Measurements from ENCODE around the gene SMIM44.

The SMIM44 gene

DNA sequence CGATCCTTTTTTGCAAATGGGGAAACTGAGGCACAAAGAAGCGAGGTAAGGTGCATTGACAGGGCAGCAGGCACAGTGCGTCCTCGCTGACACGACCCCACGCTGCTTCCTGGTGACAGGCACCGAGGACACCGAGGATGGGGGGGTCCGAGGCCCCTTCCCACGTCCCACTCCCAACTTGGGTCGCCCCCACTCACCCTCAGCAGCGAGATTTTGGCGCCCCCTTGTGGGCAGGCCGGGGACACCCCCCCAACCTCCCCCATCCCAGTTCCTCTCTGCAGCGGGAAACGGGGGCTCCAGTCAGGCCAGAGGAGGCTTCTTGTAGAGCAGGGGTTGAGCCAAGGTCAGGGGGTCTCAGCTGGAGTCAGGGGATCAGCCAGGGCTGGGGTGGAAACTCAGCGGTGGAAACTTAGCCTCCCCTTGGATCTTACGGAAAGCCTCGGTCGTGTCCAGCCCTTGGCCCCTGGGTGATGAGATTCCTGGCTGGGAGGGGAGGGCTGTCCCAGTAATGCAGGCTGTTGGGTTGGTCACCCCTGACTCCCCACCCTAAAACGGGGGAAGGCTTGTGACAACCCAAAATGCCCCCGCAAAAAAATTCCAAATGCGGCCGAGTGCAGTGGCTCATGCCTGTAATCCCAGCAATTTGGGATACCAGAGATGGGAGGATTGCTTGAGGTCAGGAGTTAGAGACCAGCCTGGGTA, 11.1 kb downstream of the SMIM44 start:
- Mint-ChIP-seq H3K27ac (no peak overlapping the region), H3K4me1 (peaks cover 10% of the 10 kb centered on the region), H3K9me3 (peaks cover 26% of the 10 kb centered on the region), H3K4me3 (no peak overlapping the region), H3K27me3 (ENCODE audit: low read depth, poor library complexity) (peaks cover 23% of the 10 kb centered on the region), H3K36me3 (ENCODE audit: low read depth) (peaks cover 15% of the 10 kb centered on the region)
- DNase-seq: peak; percentile 66
- TF ChIP-seq, protein P1, sequence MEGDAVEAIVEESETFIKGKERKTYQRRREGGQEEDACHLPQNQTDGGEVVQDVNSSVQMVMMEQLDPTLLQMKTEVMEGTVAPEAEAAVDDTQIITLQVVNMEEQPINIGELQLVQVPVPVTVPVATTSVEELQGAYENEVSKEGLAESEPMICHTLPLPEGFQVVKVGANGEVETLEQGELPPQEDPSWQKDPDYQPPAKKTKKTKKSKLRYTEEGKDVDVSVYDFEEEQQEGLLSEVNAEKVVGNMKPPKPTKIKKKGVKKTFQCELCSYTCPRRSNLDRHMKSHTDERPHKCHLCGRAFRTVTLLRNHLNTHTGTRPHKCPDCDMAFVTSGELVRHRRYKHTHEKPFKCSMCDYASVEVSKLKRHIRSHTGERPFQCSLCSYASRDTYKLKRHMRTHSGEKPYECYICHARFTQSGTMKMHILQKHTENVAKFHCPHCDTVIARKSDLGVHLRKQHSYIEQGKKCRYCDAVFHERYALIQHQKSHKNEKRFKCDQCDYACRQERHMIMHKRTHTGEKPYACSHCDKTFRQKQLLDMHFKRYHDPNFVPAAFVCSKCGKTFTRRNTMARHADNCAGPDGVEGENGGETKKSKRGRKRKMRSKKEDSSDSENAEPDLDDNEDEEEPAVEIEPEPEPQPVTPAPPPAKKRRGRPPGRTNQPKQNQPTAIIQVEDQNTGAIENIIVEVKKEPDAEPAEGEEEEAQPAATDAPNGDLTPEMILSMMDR (IDR thresholded peaks at IDR 0.05): peak; percentile 72

DNA sequence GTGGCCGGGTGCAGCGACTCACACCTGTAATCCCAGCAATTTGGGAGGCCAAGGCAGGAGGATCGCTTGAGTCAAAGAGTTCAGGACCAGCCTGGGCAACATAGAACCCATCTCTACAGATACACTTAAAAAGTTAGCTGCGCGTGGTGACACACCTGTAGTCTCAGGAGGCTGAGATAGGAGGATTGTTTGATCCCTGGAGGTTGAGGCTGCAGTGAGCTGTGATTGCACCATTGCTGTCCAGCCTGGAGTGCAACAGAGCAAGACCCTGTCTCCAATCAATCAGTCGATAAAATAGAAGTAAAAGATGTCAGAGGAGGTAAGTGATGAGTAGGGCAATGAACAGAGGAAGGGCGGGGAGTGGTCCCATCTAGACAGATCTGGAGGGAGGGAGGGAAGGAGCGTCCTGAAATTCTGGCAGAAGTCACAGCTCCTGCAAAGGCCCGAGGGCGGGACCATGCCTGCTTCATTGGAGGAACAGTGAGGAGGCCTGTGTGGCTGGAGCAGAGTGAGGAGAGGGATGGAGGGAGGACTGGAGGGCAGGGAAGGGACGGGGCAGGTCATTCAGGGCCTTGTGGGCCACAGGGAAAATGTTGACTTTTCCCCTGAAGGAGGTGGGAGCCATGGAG, 12.6 kb downstream of the SMIM44 start:
- no peak overlapping the region for H3K4me3 Mint-ChIP-seq
- H3K9me3 Mint-ChIP-seq: peaks cover 36% of the 10 kb centered on the region
- no peak for DNase-seq
- peaks cover 11% of the 10 kb centered on the region for H3K4me1 Mint-ChIP-seq
- no peak overlapping the region for H3K27ac Mint-ChIP-seq
- peaks cover 15% of the 10 kb centered on the region for H3K36me3 Mint-ChIP-seq (ENCODE audit: low read depth)
- TF ChIP-seq, protein P1 (IDR thresholded peaks at IDR 0.05): no peak
- H3K27me3 Mint-ChIP-seq (ENCODE audit: low read depth, poor library complexity): peaks cover 29% of the 10 kb centered on the region

DNA sequence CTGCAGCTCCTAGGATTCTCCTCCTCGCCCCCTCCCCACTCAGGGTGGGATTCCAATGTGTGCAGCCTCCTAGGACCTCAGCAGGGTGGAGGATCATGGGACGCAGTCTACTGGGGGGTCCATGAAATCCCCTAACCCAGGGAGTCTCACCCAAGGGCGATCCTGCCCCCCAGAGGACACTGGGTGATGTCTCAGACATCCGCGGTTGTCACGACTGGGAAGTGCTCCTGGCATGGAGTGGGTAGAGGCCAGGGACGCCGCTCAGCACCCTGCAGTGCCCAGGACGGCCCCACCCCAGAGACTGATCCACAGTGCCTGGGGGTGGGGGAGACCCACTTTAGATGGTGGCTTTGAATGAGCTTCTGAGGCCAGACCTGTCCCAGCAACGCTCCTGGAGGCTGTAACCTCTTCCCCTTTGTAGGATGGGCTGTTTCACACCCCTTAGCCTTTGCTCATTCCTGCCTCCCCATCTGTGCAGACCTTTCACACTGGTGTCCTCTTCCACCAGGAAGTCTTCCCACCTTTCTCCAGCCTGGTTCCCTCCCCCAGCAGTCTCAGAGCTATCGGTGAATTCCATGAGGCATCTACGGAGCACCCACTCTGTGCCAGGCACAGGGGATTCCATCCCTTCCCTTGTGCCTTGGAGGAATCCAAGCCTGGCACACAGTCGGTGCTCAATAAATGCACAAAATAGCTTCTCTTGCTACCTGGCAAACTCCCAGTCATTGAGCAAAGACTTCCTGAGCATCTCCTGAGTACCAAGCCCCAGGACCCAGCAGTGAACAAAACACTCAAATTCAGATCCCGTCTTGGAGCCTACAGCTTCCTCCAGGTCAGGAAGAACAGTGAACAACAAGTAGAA, 13.4 kb downstream of the SMIM44 start:
- Mint-ChIP-seq H3K9me3 (peaks cover 36% of the 10 kb centered on the region), H3K4me3 (no peak overlapping the region), H3K27ac (no peak overlapping the region), H3K36me3 (ENCODE audit: low read depth) (peaks cover 15% of the 10 kb centered on the region), H3K27me3 (ENCODE audit: low read depth, poor library complexity) (peaks cover 36% of the 10 kb centered on the region), H3K4me1 (peaks cover 19% of the 10 kb centered on the region)
- no peak for DNase-seq
- TF ChIP-seq, protein P1 (IDR thresholded peaks at IDR 0.05): no peak

DNA sequence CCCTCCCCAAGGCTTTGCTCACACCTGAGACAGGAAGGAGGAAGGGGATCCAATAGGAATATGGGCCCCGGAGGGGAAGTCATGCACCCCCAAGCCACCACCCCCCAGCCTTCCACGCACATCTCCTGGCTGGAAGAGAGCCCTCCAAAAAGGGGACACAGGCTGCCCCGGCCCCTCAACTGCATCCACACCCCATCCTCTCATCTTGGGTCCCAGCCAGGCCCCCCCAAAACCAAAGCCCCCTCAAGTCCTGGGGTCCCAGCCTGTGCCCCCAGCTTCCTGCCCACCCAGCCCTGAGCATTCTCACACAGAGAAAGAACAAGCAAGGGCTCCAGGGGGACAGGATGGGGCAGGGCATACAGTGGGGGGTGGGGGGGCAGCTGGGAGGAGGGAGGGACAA, 15.0 kb downstream of the SMIM44 start:
- DNase-seq: no peak
- Mint-ChIP-seq H3K27ac (no peak overlapping the region), H3K36me3 (ENCODE audit: low read depth) (peaks cover 15% of the 10 kb centered on the region), H3K4me3 (no peak overlapping the region), H3K4me1 (peaks cover 15% of the 10 kb centered on the region), H3K27me3 (ENCODE audit: low read depth, poor library complexity) (peaks cover 41% of the 10 kb centered on the region), H3K9me3 (peaks cover 36% of the 10 kb centered on the region)
- TF ChIP-seq, protein P1 (IDR thresholded peaks at IDR 0.05): no peak

DNA sequence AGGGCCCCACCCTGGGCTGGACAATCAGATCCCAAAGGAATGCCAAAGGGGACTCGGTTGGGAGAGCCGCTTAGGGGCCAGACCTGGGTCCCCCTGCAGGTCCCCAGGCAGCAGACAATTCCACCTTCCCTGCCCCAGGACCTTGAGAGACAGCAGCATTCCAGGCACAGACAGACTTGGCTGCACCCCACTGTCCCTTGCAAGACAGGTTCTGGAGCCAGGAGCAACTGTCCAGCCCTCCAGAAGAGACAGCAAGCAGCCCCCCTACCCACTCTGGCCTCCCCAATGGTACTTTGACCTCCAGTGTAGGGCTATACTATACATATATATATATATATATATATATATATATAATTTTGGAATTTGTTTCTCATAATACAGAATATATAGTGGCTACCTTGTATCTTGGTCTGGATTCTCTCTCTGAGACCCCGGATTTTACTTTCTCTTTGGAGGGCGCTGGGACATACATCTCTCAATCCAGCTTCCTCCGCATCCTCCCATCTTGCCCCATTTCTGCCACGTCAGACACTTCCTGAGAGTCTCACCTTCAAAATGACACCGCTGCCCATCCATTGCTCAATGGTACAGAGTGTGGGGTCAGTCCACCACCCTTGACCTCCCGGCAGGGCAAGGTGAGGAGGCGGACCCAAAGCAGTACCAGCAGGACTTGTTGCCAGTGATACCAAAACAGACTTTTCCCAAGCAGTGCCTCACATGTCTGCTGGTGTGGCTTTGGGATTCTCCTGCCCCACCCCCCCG, 15.6 kb downstream of the SMIM44 start:
- H3K27ac Mint-ChIP-seq: no peak overlapping the region
- peaks cover 44% of the 10 kb centered on the region for H3K27me3 Mint-ChIP-seq (ENCODE audit: low read depth, poor library complexity)
- DNase-seq: no peak
- no peak overlapping the region for H3K4me3 Mint-ChIP-seq
- peaks cover 36% of the 10 kb centered on the region for H3K9me3 Mint-ChIP-seq
- H3K36me3 Mint-ChIP-seq (ENCODE audit: low read depth): peaks cover 15% of the 10 kb centered on the region
- peaks cover 19% of the 10 kb centered on the region for H3K4me1 Mint-ChIP-seq
- TF ChIP-seq, protein P1 (IDR thresholded peaks at IDR 0.05): no peak
